Measurements from ENCODE around the gene RNF215. TPM values are rescaled to one million over a fixed set of nuclear protein-coding genes. Genes with fewer than 3 reads are reported as not detected.
A peak's percentile ranks its signal among the peaks of the same experiment; 100 is the strongest.

Gene RNF215
- total RNA-seq, 1 donor from 2014 or later: 24.5 TPM

- Mint-ChIP-seq H3K4me1 (ENCODE audit: low read depth, unreplicated experiment) (no peaks in the 10 kb centered on the region), H3K9me3 (ENCODE audit: unreplicated experiment) (no peaks in the 10 kb centered on the region), H3K27ac (ENCODE audit: unreplicated experiment) (no peak overlapping the region), H3K27me3 (ENCODE audit: low read depth, unreplicated experiment) (peaks cover 7% of the 10 kb centered on the region), H3K36me3 (ENCODE audit: low read depth, unreplicated experiment) (no peaks in the 10 kb centered on the region), H3K4me3 (ENCODE audit: unreplicated experiment) (no peak overlapping the region)
- Histone ChIP-seq H3K79me2 (ENCODE audit: insufficient read depth, low read length) (no peaks in the 10 kb centered on the region), H2AFZ (ENCODE audit: low read depth, low read length) (peak overlapping the region; percentile 56), H3K27me3 (ENCODE audit: insufficient read depth, low read length) (peaks cover 2% of the 10 kb centered on the region), H3K36me3 (ENCODE audit: insufficient read depth, low read length) (no peaks in the 10 kb centered on the region), H3K9me3 (ENCODE audit: insufficient read depth, low read depth, low read length) (no peaks in the 10 kb centered on the region), H3K4me3 (ENCODE audit: insufficient read depth, low read depth, low read length) (no peak overlapping the region), H3K4me1 (ENCODE audit: insufficient read depth, low read length) (peaks cover 4% of the 10 kb centered on the region), H3K4me2 (ENCODE audit: low read length) (no peak overlapping the region), H4K20me1 (ENCODE audit: insufficient read depth, low read length) (no peaks in the 10 kb centered on the region), H3K27ac (ENCODE audit: low read depth, low read length) (no peak overlapping the region), H3K9ac (ENCODE audit: low read length) (no peak overlapping the region)
- TF ChIP-seq CTCF (IDR thresholded peaks at IDR 0.05; ENCODE audit: insufficient read depth, low read depth, low read length) (no peak), EZH2 (IDR thresholded peaks at IDR 0.05; ENCODE audit: insufficient read depth, low read length) (no peak)
- DNase-seq (ENCODE audit: low read depth) (no peak), FAIRE-seq (no peak)
Measured at GRCh38 chr22:30435674-30436126, 48.5 kb upstream of the RNF215 start.

- Mint-ChIP-seq H3K27ac (ENCODE audit: unreplicated experiment) (no peak overlapping the region), H3K4me1 (ENCODE audit: low read depth, unreplicated experiment) (no peaks in the 10 kb centered on the region), H3K4me3 (ENCODE audit: unreplicated experiment) (no peak overlapping the region), H3K9me3 (ENCODE audit: unreplicated experiment) (no peaks in the 10 kb centered on the region), H3K27me3 (ENCODE audit: low read depth, unreplicated experiment) (peaks cover 2% of the 10 kb centered on the region), H3K36me3 (ENCODE audit: low read depth, unreplicated experiment) (no peaks in the 10 kb centered on the region)
- Histone ChIP-seq H3K79me2 (ENCODE audit: insufficient read depth, low read length) (no peaks in the 10 kb centered on the region), H3K27me3 (ENCODE audit: insufficient read depth, low read length) (peaks cover under 1% of the 10 kb centered on the region), H2AFZ (ENCODE audit: low read depth, low read length) (no peak overlapping the region), H3K27ac (ENCODE audit: low read depth, low read length) (no peak overlapping the region), H3K4me1 (ENCODE audit: insufficient read depth, low read length) (peaks cover 4% of the 10 kb centered on the region), H3K9ac (ENCODE audit: low read length) (no peak overlapping the region), H3K9me3 (ENCODE audit: insufficient read depth, low read depth, low read length) (no peaks in the 10 kb centered on the region), H3K36me3 (ENCODE audit: insufficient read depth, low read length) (no peaks in the 10 kb centered on the region), H3K4me2 (ENCODE audit: low read length) (no peak overlapping the region), H4K20me1 (ENCODE audit: insufficient read depth, low read length) (no peaks in the 10 kb centered on the region), H3K4me3 (ENCODE audit: insufficient read depth, low read depth, low read length) (no peak overlapping the region)
- DNase-seq (ENCODE audit: low read depth) (no peak), FAIRE-seq (no peak)
- no peak for TF ChIP-seq EZH2 (IDR thresholded peaks at IDR 0.05; ENCODE audit: insufficient read depth, low read length)
- TF ChIP-seq CTCF (IDR thresholded peaks at IDR 0.05; ENCODE audit: insufficient read depth, low read depth, low read length): no peak
Measured at GRCh38 chr22:30434843-30435242, 47.6 kb upstream of the RNF215 start.

- Histone ChIP-seq H3K4me1 (ENCODE audit: insufficient read depth, low read length) (peaks cover 4% of the 10 kb centered on the region), H3K36me3 (ENCODE audit: insufficient read depth, low read length) (no peaks in the 10 kb centered on the region), H3K79me2 (ENCODE audit: insufficient read depth, low read length) (no peaks in the 10 kb centered on the region), H3K27ac (ENCODE audit: low read depth, low read length) (no peak overlapping the region), H3K9me3 (ENCODE audit: insufficient read depth, low read depth, low read length) (no peaks in the 10 kb centered on the region), H4K20me1 (ENCODE audit: insufficient read depth, low read length) (no peaks in the 10 kb centered on the region), H3K4me3 (ENCODE audit: insufficient read depth, low read depth, low read length) (no peak overlapping the region), H2AFZ (ENCODE audit: low read depth, low read length) (no peak overlapping the region), H3K9ac (ENCODE audit: low read length) (no peak overlapping the region), H3K4me2 (ENCODE audit: low read length) (no peak overlapping the region), H3K27me3 (ENCODE audit: insufficient read depth, low read length) (no peaks in the 10 kb centered on the region)
- no peak overlapping the region for H3K4me3 Mint-ChIP-seq (ENCODE audit: unreplicated experiment)
- H3K4me1 Mint-ChIP-seq (ENCODE audit: low read depth, unreplicated experiment): no peaks in the 10 kb centered on the region
- H3K36me3 Mint-ChIP-seq (ENCODE audit: low read depth, unreplicated experiment): peaks cover under 1% of the 10 kb centered on the region
- H3K27me3 Mint-ChIP-seq (ENCODE audit: low read depth, unreplicated experiment): no peaks in the 10 kb centered on the region
- H3K9me3 Mint-ChIP-seq (ENCODE audit: unreplicated experiment): no peaks in the 10 kb centered on the region
- H3K27ac Mint-ChIP-seq (ENCODE audit: unreplicated experiment): no peak overlapping the region
- DNase-seq (ENCODE audit: low read depth) (no peak), FAIRE-seq (no peak)
- no peak for TF ChIP-seq CTCF (IDR thresholded peaks at IDR 0.05; ENCODE audit: insufficient read depth, low read depth, low read length)
- TF ChIP-seq EZH2 (IDR thresholded peaks at IDR 0.05; ENCODE audit: insufficient read depth, low read length): no peak
Measured at GRCh38 chr22:30433773-30434172, 46.6 kb upstream of the RNF215 start.
